Activated CD4-positive, alpha-beta memory T cell treated with anti-CD3 and anti-CD28 coated beads for 36 hours (primary cell): ENCODE results near the gene CAPS. TPM values are rescaled to one million over a fixed set of nuclear protein-coding genes. Genes with fewer than 3 reads are reported as not detected.
A peak's percentile ranks its signal among the peaks of the same experiment; 100 is the strongest.
"Not testable (repeated sequence)": the region's sequence is repeated elsewhere in the genome, so short reads cannot be mapped to it uniquely, and the experiment has no call there.

Experiments
- CTCF ChIA-PET: fragments of 350-600 bp; sonication (Branson Sonifier 250); formaldehyde crosslinking; loops from one replicate; lab custom pipeline; 2021; ENCODE audit warnings: antibody characterized with exemption, inconsistent platforms; lab: Charles Lee
- POLR2A ChIA-PET: fragments of 350-600 bp; sonication (Branson Sonifier 250); formaldehyde crosslinking; loops from one replicate; lab custom pipeline; 2021; ENCODE audit warnings: antibody characterized with exemption; lab: Charles Lee
- DNase-seq: peaks from one replicate; pipeline ENCODE4 v3.0.0-alpha.2; 2020
- H3K27ac Mint-ChIP-seq: one replicate; pipeline ENCODE4 v1.8.0; 2021; ENCODE audit warnings: mixed read lengths
- H3K27me3 Mint-ChIP-seq: one replicate; pipeline ENCODE4 v1.8.0; 2021; ENCODE audit warnings: mixed read lengths
- H3K36me3 Mint-ChIP-seq: one replicate; pipeline ENCODE4 v1.8.0; 2021; ENCODE audit warnings: mixed read lengths
- H3K4me1 Mint-ChIP-seq: one replicate; pipeline ENCODE4 v1.8.0; 2021; ENCODE audit warnings: low read depth, mixed read lengths
- H3K4me3 Mint-ChIP-seq: one replicate; pipeline ENCODE4 v1.8.0; 2021; ENCODE audit warnings: mild to moderate bottlenecking, mixed read lengths
- H3K9me3 Mint-ChIP-seq: one replicate; pipeline ENCODE4 v1.8.0; 2021; ENCODE audit warnings: mixed read lengths
- intact Hi-C: fragments of 100-400 bp; cut with micrococcal nuclease; formaldehyde crosslinking; loops from one replicate; pipeline ENCODE4 v1.15.1; 2023
- total RNA-seq, 2 experiments: library from RNA; stranded (reverse); gene quantifications; one replicate each; pipeline ENCODE4 v1.2.3, GENCODE V29; 2021

The CAPS gene
- total RNA-seq, 2 experiments from 2014 or later = 3.7 to 3.9 TPM

DNA sequence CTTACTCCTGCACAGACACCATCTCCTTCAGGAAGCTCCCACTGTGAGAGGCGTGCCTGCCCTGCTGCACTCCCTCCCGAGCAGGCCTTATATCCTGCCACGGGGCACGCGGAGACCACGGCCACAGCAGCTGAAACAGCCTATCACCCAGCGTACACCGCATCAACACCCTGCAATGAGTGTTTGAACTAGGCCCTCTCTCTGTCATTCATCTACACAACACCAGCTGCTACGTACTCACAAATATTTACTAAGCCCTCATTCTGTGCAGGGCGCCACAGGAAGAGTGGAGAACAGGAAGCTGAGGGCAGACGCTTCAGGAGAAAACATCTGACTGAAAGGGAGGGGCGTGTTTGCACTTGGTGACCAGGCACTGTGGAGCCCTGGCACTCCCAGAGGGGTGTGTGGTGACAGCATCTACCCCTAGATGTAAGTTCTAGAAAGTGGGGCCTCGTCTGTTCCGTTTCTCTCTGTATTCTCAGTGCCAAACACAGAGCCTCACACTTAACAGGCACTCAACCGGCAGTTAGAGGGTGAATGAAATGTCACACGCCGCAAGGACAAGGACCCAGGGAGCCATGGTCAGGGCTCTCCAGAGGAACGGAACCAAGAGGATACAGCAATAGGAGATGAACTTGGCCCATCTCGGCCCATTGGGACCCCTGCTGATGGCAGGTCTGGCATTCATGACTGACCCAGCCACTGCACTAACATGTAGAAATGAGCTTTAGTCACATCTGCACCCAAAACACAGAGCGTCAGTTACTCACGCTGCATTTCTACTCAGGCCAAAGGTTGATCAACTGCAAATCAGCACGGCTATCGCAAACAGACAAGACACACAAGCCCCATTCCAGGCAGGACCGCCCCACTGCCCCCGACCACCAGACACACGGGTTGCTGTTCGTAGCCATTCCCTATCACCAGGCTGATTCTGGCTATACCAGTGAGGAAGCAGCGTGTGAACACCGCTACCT, 48.2 kb downstream of the CAPS start:
- peak overlapping the region; percentile 43 for H3K4me3 Mint-ChIP-seq
- peak; percentile 84 for DNase-seq
- H3K27me3 Mint-ChIP-seq = no peaks in the 10 kb centered on the region
- ChIA-PET POLR2A (interaction anchor here (1.0 to 1.6 kb wide), 5 partner anchors 10 to 58 kb away, joined by 3 to 6 read pairs (median 4); partner anchors contain the start of gene RANBP3), CTCF (interaction anchor here (1.0 to 2.0 kb wide), 6 partner anchors 9 to 256 kb away, joined by 3 to 8 read pairs (median 6); partner anchors contain the start of gene NRTN)
- H3K27ac Mint-ChIP-seq = peak overlapping the region; percentile 98
- H3K4me1 Mint-ChIP-seq = peaks cover 92% of the 10 kb centered on the region
- no peaks in the 10 kb centered on the region for H3K9me3 Mint-ChIP-seq
- intact Hi-C loops = loop anchor here (1.0 kb wide), 2 partner anchors 9 to 16 kb away; partner anchors contain the start of gene RANBP3
- H3K36me3 Mint-ChIP-seq = peaks cover 4% of the 10 kb centered on the region

DNA sequence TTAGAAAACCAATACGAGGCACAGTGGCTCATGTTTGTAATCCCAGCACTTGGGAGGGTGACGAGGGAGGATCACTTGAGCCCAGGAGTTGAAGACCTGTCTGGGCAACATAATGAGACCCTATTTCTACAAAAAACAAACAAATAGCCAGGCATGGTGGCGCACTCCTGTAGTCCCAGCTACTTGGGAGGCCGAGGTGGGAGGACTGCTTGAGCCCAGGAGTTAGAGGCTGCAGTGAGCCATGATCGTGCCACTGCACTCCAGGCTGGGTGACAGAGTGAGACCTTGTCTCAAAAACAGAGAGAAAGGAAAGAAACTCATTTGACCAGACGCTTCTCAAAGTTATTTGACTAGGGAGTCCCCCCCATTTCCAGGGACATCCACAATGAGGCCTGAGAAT, 49.2 kb downstream of the CAPS start:
- H3K4me3 Mint-ChIP-seq, DNase-seq, H3K36me3 Mint-ChIP-seq, intact Hi-C loops, H3K27me3 Mint-ChIP-seq, POLR2A ChIA-PET, H3K9me3 Mint-ChIP-seq: not testable (repeated sequence)
- peak overlapping the region; percentile 98 for H3K27ac Mint-ChIP-seq
- peaks cover 93% of the 10 kb centered on the region for H3K4me1 Mint-ChIP-seq
- CTCF ChIA-PET = interaction anchor here (2.0 kb wide), 1 partner anchor 15 kb away, joined by 7 read pairs; no protein-coding TSS in a partner anchor

DNA sequence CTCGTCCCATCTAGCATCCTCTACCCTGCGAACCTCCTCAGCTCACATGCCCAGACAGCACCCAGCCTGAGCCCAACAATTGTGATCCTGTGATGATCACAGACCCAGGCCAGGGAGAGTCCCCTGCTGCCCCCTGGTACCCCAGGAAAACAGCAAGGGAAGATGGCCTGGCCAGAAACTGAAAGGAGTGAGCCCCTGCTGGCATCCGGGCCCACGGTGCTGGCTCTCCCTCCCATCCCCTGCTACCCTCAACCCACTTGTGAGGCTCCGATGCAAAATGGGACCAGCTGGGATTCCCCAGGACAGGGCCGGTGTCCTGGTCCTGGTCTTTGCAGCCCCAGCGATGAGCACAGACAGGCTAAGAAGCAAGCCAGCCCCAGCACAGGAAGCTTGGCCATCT, 49.8 kb downstream of the CAPS start:
- H3K27ac Mint-ChIP-seq = peak overlapping the region; percentile 98
- H3K4me3 Mint-ChIP-seq = no peak overlapping the region
- peaks cover 5% of the 10 kb centered on the region for H3K36me3 Mint-ChIP-seq
- H3K9me3 Mint-ChIP-seq = no peaks in the 10 kb centered on the region
- CTCF ChIA-PET = no interaction called here
- peaks cover 96% of the 10 kb centered on the region for H3K4me1 Mint-ChIP-seq
- no peaks in the 10 kb centered on the region for H3K27me3 Mint-ChIP-seq
- POLR2A ChIA-PET = no interaction called here
- intact Hi-C loops = no loop called here
- no peak for DNase-seq

DNA sequence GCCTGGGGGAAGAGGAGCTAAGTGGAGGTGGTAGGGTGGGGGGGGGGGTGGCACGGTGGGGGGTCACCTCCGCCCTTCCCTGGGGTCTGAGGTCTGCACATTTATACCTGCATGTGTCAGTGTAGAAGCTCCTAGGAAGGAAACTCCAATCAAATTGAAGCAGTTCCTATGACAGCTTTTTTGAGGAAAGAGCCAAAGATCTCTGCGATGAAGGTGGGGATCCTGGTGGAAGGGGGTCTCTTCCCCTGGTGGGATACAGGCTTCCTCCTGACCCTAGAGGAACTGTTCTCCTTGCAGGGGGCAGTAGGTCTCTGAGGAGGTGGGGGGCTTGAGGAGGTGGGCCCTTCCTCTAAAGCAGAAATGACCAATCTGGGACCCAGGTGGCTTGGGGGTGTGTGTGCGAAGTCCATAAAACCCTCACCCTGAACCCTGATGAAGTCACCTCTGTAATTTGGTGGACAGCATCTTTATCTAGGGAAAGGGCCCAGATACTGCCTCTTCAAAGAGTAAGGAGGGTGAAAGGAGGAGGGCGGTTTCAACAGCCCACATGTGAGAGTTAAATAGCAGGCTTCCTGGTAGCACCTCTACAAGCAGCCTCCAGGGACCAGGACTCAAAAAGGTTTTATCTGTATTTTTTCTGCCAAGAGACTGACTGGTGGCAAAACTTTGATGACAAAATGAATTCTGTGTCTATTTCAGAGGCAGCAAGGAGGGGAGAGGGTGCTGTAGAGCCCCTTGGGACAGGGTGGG, 50.9 kb downstream of the CAPS start:
- H3K27ac Mint-ChIP-seq = peak overlapping the region; percentile 56
- no peak overlapping the region for H3K4me3 Mint-ChIP-seq

More for the DNA sequence above, 50.9 kb downstream of the CAPS start:
- H3K27me3 Mint-ChIP-seq = no peaks in the 10 kb centered on the region
- DNase-seq = no peak
- ChIA-PET POLR2A (no interaction called here), CTCF (no interaction called here)
- H3K4me1 Mint-ChIP-seq = peaks cover 86% of the 10 kb centered on the region
- intact Hi-C loops = no loop called here
- H3K9me3 Mint-ChIP-seq = no peaks in the 10 kb centered on the region
- H3K36me3 Mint-ChIP-seq = peaks cover 5% of the 10 kb centered on the region

Other genes with a start within 250 kb of the CAPS start
- 10 to 100 TPM; 50.9 to 55.3 TPM for gene MICOS13, start 233.7 kb upstream of the CAPS start, total RNA-seq
- 1 to 10 TPM; 3.8 to 4.1 TPM for gene HSD11B1L, start 233.2 kb upstream of the CAPS start, total RNA-seq
- 1,000 to 10,000 TPM; 1,487 to 1,524 TPM for gene RPL36, start 224.0 kb upstream of the CAPS start, total RNA-seq
- gene LONP1, start 194.1 kb upstream of the CAPS start, total RNA-seq = 100 to 1,000 TPM; 178 to 181 TPM
- not detected for gene CATSPERD, start 193.6 kb upstream of the CAPS start, total RNA-seq
- 1 to 10 TPM; 2.2 to 2.6 TPM for gene PRR22, start 129.5 kb upstream of the CAPS start, total RNA-seq
- gene DUS3L, start 123.1 kb upstream of the CAPS start, total RNA-seq = 10 to 100 TPM; 41.9 to 44.4 TPM
- under 1 TPM; 0.22 to 0.97 TPM for gene NRTN, start 109.2 kb upstream of the CAPS start, total RNA-seq
- not detected for gene FUT6, start 74.6 kb upstream of the CAPS start, total RNA-seq
- gene FUT3, start 62.8 kb upstream of the CAPS start, total RNA-seq = not detected
- under 1 TPM; 0.15 to 0.24 TPM for gene FUT5, start 43.7 kb upstream of the CAPS start, total RNA-seq
- gene NDUFA11, start 10.5 kb upstream of the CAPS start, total RNA-seq = 100 to 1,000 TPM; 224 to 226 TPM
- 1 to 10 TPM; 2.9 to 3.3 TPM for gene VMAC, start 9.4 kb upstream of the CAPS start, total RNA-seq
- gene RANBP3, start 63.9 kb downstream of the CAPS start, total RNA-seq = 10 to 100 TPM; 78.1 to 81.3 TPM
- 1 to 10 TPM; 6.5 to 7.9 TPM for gene RFX2, start 196.2 kb downstream of the CAPS start, total RNA-seq
- gene ACSBG2, start 221.4 kb downstream of the CAPS start, total RNA-seq = not detected